ENCODE measurements around the gene ZMYND8. TPM values are rescaled to one million over a fixed set of nuclear protein-coding genes. Genes with fewer than 3 reads are reported as not detected.
"Not testable (repeated sequence)": the region's sequence is repeated elsewhere in the genome, so short reads cannot be mapped to it uniquely, and the experiment has no call there.

ZMYND8 gene
- total and polyA plus RNA-seq, 2 of the 4 experiments (the other 2 are of a cell fraction): 24.0 to 28.2 TPM

GRCh38 chr20:47178277-47178676 is 178.2 kb downstream of the ZMYND8 start:
- Histone ChIP-seq H2BK20ac (ENCODE audit: low read depth, low read length) (no peak overlapping the region), H2BK5ac (ENCODE audit: low read depth, low read length, poor library complexity, severe bottlenecking) (no peak overlapping the region), H3K4me1 (ENCODE audit: control insufficient read depth, insufficient read depth, low read length) (no peaks in the 10 kb centered on the region), H3K79me1 (ENCODE audit: low read depth in 1 of 2, low read length in 2 of 2) (no peaks in the 10 kb centered on the region), H2AK9ac (replicated peaks; ENCODE audit: low read depth, low read length, poor library complexity) (no peak overlapping the region), H3K27ac (ENCODE audit: insufficient read depth, low read length) (no peak overlapping the region), H2BK15ac (ENCODE audit: low read depth, low read length) (no peak overlapping the region), H2AFZ (replicated peaks; ENCODE audit: low read length, poor library complexity) (no peak overlapping the region), H3K9ac (ENCODE audit: low read depth, low read length) (no peak overlapping the region), H3K9me1 (ENCODE audit: insufficient read depth, low read length) (no peaks in the 10 kb centered on the region; the same call in 1 of the 2 replicates), H3K23ac (ENCODE audit: low read depth, low read length) (no peak overlapping the region), H3K4me3 (ENCODE audit: insufficient read depth, low read depth, low read length) (no peak overlapping the region), H4K5ac (ENCODE audit: low read depth, low read length) (no peak overlapping the region), H4K91ac (ENCODE audit: insufficient read depth, low read depth, low read length) (no peak overlapping the region), H4K20me1 (ENCODE audit: insufficient read depth, low read length) (no peaks in the 10 kb centered on the region), H4K8ac (ENCODE audit: low read depth in 2 of 2, low read length in 2 of 2) (no peak overlapping the region), H3K4ac (ENCODE audit: low read depth, low read length) (no peak overlapping the region), H3K27me3 (ENCODE audit: control insufficient read depth, insufficient read depth, low read length) (no peaks in the 10 kb centered on the region), H3K56ac (ENCODE audit: extremely low read depth, insufficient read depth, low read length) (no peak overlapping the region), H3K36me3 (ENCODE audit: control insufficient read depth, insufficient read depth, low read length) (no peaks in the 10 kb centered on the region; the same call in 1 of the 2 replicates), H3K9me3 (ENCODE audit: control insufficient read depth, insufficient read depth, low read length) (no peaks in the 10 kb centered on the region), H3K4me2 (ENCODE audit: low read depth, low read length) (no peak overlapping the region), H2BK120ac (ENCODE audit: low read depth, low read length) (no peak overlapping the region), H3K18ac (ENCODE audit: low read depth, low read length) (no peak overlapping the region), H3K14ac (replicated peaks; ENCODE audit: low read depth, low read length) (no peak overlapping the region), H2AK5ac (ENCODE audit: low read depth, low read length) (no peak overlapping the region)
- ChIA-PET POLR2A (ENCODE audit: unreplicated experiment) (no interaction called here), CTCF (no interaction called here)
- no peak for TF ChIP-seq MAZ (IDR thresholded peaks at IDR 0.05; ENCODE audit: borderline replicate concordance, low read depth, low read length)
- no peak for DNase-seq
- intact Hi-C loops (cut with micrococcal nuclease) (no loop called here), dilution Hi-C loops (cut with HindIII; ENCODE audit: low sequenced_read_pairs, unreplicated experiment) (no loop called here), in situ Hi-C loops (cut with MboI; ENCODE audit: low sequenced_read_pairs) (no loop called here)
- no TSS peak for BruUV-seq (replicated peaks)
- ATAC-seq (ENCODE audit: low read depth): no peak
- 50% methylated on average over 2 of the region's 3 CpGs; no CpG with 5 or more reads in 1 of the 2 experiments for WGBS, 2 experiments (ENCODE audit: extremely low coverage in 2 of 2, insufficient read length in 1 of 2)

- POLR2A ChIA-PET (ENCODE audit: unreplicated experiment); H3K36me3 ChIP-seq (ENCODE audit: control insufficient read depth, insufficient read depth, low read length); H3K14ac ChIP-seq (replicated peaks; ENCODE audit: low read depth, low read length); H3K4ac ChIP-seq (ENCODE audit: low read depth, low read length); H3K9ac ChIP-seq (ENCODE audit: low read depth, low read length); H4K20me1 ChIP-seq (ENCODE audit: insufficient read depth, low read length); H3K9me3 ChIP-seq (ENCODE audit: control insufficient read depth, insufficient read depth, low read length); H2BK120ac ChIP-seq (ENCODE audit: low read depth, low read length); H2AK9ac ChIP-seq (replicated peaks; ENCODE audit: low read depth, low read length, poor library complexity); H2BK5ac ChIP-seq (ENCODE audit: low read depth, low read length, poor library complexity, severe bottlenecking); H3K27me3 ChIP-seq (ENCODE audit: control insufficient read depth, insufficient read depth, low read length); H3K4me2 ChIP-seq (ENCODE audit: low read depth, low read length); H2AK5ac ChIP-seq (ENCODE audit: low read depth, low read length); intact Hi-C loops (cut with micrococcal nuclease); H3K56ac ChIP-seq (ENCODE audit: extremely low read depth, insufficient read depth, low read length); H3K79me1 ChIP-seq (ENCODE audit: low read depth in 1 of 2, low read length in 2 of 2); H2BK20ac ChIP-seq (ENCODE audit: low read depth, low read length); dilution Hi-C loops (cut with HindIII; ENCODE audit: low sequenced_read_pairs, unreplicated experiment); BruUV-seq (replicated peaks); H3K9me1 ChIP-seq (ENCODE audit: insufficient read depth, low read length); CTCF ChIA-PET; H3K23ac ChIP-seq (ENCODE audit: low read depth, low read length); H4K91ac ChIP-seq (ENCODE audit: insufficient read depth, low read depth, low read length); DNase-seq; H3K18ac ChIP-seq (ENCODE audit: low read depth, low read length); H3K27ac ChIP-seq (ENCODE audit: insufficient read depth, low read length); H2AFZ ChIP-seq (replicated peaks; ENCODE audit: low read length, poor library complexity); H4K8ac ChIP-seq (ENCODE audit: low read depth in 2 of 2, low read length in 2 of 2); H4K5ac ChIP-seq (ENCODE audit: low read depth, low read length); H2BK15ac ChIP-seq (ENCODE audit: low read depth, low read length); H3K4me3 ChIP-seq (ENCODE audit: insufficient read depth, low read depth, low read length); in situ Hi-C loops (cut with MboI; ENCODE audit: low sequenced_read_pairs); ATAC-seq (ENCODE audit: low read depth); H3K4me1 ChIP-seq (ENCODE audit: control insufficient read depth, insufficient read depth, low read length): not testable (repeated sequence)
- no CpG with 5 or more reads among the region's 5 CpGs for WGBS, 2 experiments (ENCODE audit: extremely low coverage in 2 of 2, insufficient read length in 1 of 2)
These were observed 180.3 kb downstream of the ZMYND8 start for GRCh38 chr20:47176217-47176616.

All from IMR-90 (cell line).